HCT116 (cell line): ENCODE results near the gene AHCTF1. TPM values are rescaled to one million over a fixed set of nuclear protein-coding genes. Genes with fewer than 3 reads are reported as not detected.

Experiments used
- ATAC-seq: fragments of 200-7000 bp; cut with Tn5 transposase; 2 replicates; pipeline ENCODE4 v1.9.1; 2020; ENCODE audit warnings: mild to moderate bottlenecking, moderate library complexity
- BruUV-seq: library from RNA; stranded (reverse); fragments of 400-500 nt; replicated peaks from 2 replicates; lab custom pipeline; 2021; lab: Mats Ljungman, UMichigan
- CTCF ChIA-PET: fragments of 300-600 bp; sonication (Branson Sonifier 250); formaldehyde crosslinking; loops from one replicate; lab custom pipeline; 2021; ENCODE audit warnings: antibody characterized with exemption; lab: Charles Lee
- POLR2A ChIA-PET: fragments of 300-600, 350-600 bp; sonication (Branson Sonifier 250); formaldehyde crosslinking; loops from one replicate; lab custom pipeline; 2021; ENCODE audit warnings: antibody characterized with exemption; lab: Charles Lee
- RAD21 ChIA-PET, 2 experiments: fragments of 300-600 bp; sonication (Branson Sonifier 250); formaldehyde crosslinking; loops; one replicate each; lab custom pipeline; 2023; ENCODE audit warnings: low total read pairs in 2 of 2; ENCODE audit not compliant: uncharacterized antibody in 2 of 2, unreplicated experiment in 2 of 2, low non-redundant PET in 1 of 2; lab: Charles Lee
- DNase-seq: peaks from one replicate; pipeline ENCODE4 v3.0.0-alpha.2; 2010; ENCODE audit warnings: low read depth, low spot score
- H2AFZ ChIP-seq: fragments of 200-600 bp; shearing (Covaris generic), sonication (generic); 2 replicates; pipeline ENCODE4 v1.6.1; 2017; ENCODE audit warnings: low read depth, mixed run types, mixed read lengths, antibody characterized with exemption, low read length; ENCODE audit not compliant: poor library complexity, severe bottlenecking
- H3K27ac ChIP-seq: 2 replicates; pipeline ENCODE4 v1.5.1; 2012; ENCODE audit warnings: low read depth, low read length
- H3K27me3 ChIP-seq: fragments of 200-600 bp; sonication (generic); 2 replicates; pipeline ENCODE4 v1.6.1; 2016; ENCODE audit warnings: mixed run types, low read length, mixed read lengths; ENCODE audit not compliant: insufficient read depth
- H3K36me3 ChIP-seq, 2 experiments: fragments of 200-500 bp in 1 of 2; fragments of 200-600 bp in 1 of 2; sonication (Bioruptor generic) in 1 of 2; sonication (generic) in 1 of 2; 2 replicates each; pipeline versions ENCODE4 v1.5.1 to v1.6.1; 2014 to 2016; ENCODE audit warnings: low read length in 2 of 2, inconsistent platforms in 1 of 2, mixed read lengths in 1 of 2, mixed run types in 1 of 2; ENCODE audit not compliant: insufficient read depth in 2 of 2, control insufficient read depth in 1 of 2
- H3K4me1 ChIP-seq, 2 experiments: fragments of 200-600 bp in 1 of 2; sonication (generic) in 1 of 2; 2 replicates each; pipeline versions ENCODE4 v1.5.1 to v1.6.1; 2012 to 2017; ENCODE audit warnings: low read length in 2 of 2, inconsistent platforms in 1 of 2, mild to moderate bottlenecking in 1 of 2, mixed read lengths in 1 of 2, mixed run types in 1 of 2, moderate library complexity in 1 of 2; ENCODE audit not compliant: insufficient read depth in 2 of 2, control insufficient read depth in 1 of 2
- H3K4me2 ChIP-seq: fragments of 200-600 bp; sonication (generic); 2 replicates; pipeline ENCODE4 v1.6.1; 2017; ENCODE audit warnings: mixed run types, low read length, mixed read lengths
- H3K4me3 ChIP-seq, 2 experiments: fragments of 200-600 bp in 1 of 2; sonication (generic) in 1 of 2; replicated peaks in 1 of 2; 2 replicates each; pipeline ENCODE4 v1.5.1; 2011 to 2016; ENCODE audit warnings: low read length in 2 of 2, control low read depth in 1 of 2, low read depth in 1 of 2, mild to moderate bottlenecking in 1 of 2, mixed read lengths in 1 of 2, mixed run types in 1 of 2
- H3K79me2 ChIP-seq: fragments of 200-600 bp; sonication (generic); 2 replicates; pipeline ENCODE4 v1.6.1; 2017; ENCODE audit warnings: mild to moderate bottlenecking, mixed run types, low read length, moderate library complexity, mixed read lengths; ENCODE audit not compliant: insufficient read depth
- H3K9ac ChIP-seq: fragments of 200-600 bp; sonication (generic); 2 replicates; pipeline ENCODE4 v1.6.1; 2016; ENCODE audit warnings: low read length, mixed read lengths
- H3K9me2 ChIP-seq: fragments of 200-600 bp; sonication (generic), shearing (Covaris generic); 2 replicates; pipeline ENCODE4 v1.6.1; 2017; ENCODE audit warnings: mixed run types, mild to moderate bottlenecking, moderate library complexity; ENCODE audit not compliant: insufficient read depth
- H3K9me3 ChIP-seq, 2 experiments: fragments of 200-500 bp in 1 of 2; fragments of 200-600 bp in 1 of 2; sonication (Bioruptor generic) in 1 of 2; sonication (generic) in 1 of 2; 2 replicates each; pipeline ENCODE4 v1.6.1; 2014 to 2017; ENCODE audit warnings: low read length in 2 of 2, mixed read lengths in 2 of 2, inconsistent platforms in 1 of 2, low read depth in 1 of 2, mild to moderate bottlenecking in 1 of 2, mixed run types in 1 of 2, moderate library complexity in 1 of 2; ENCODE audit not compliant: control insufficient read depth in 1 of 2, insufficient read depth in 1 of 2
- H4K20me1 ChIP-seq: fragments of 200-600 bp; sonication (generic), shearing (Covaris generic); 2 replicates; pipeline ENCODE4 v1.6.1; 2017; ENCODE audit warnings: mixed run types, mild to moderate bottlenecking, moderate library complexity; ENCODE audit not compliant: insufficient read depth
- ELF1 ChIP-seq: IDR thresholded peaks from 2 replicates; pipeline ENCODE4 v1.6.1; 2012; ENCODE audit warnings: low read depth, borderline replicate concordance
- EZH2 ChIP-seq: fragments of 200-600 bp; sonication (generic); IDR thresholded peaks from 2 replicates; pipeline ENCODE4 v1.6.1; 2017; ENCODE audit warnings: antibody characterized with exemption, mixed run types
- POLR2A ChIP-seq: IDR thresholded peaks from 2 replicates; pipeline ENCODE4 v1.7.0; 2011; ENCODE audit warnings: borderline replicate concordance; ENCODE audit not compliant: insufficient read depth, insufficient read length; ENCODE audit errors: extremely low read depth
- POLR2AphosphoS5 ChIP-seq: IDR thresholded peaks from 2 replicates; pipeline ENCODE4 v1.6.1; 2011; ENCODE audit warnings: mild to moderate bottlenecking, low read depth, low read length, moderate library complexity
- SP1 ChIP-seq: IDR thresholded peaks from 2 replicates; pipeline ENCODE4 v1.6.1; 2012; ENCODE audit warnings: low read depth
- SRF ChIP-seq: IDR thresholded peaks from 2 replicates; pipeline ENCODE4 v1.6.1; 2012; ENCODE audit warnings: low read depth
- YY1 ChIP-seq: IDR thresholded peaks from 2 replicates; pipeline ENCODE4 v1.6.1; 2011; ENCODE audit warnings: low read length, low read depth, moderate library complexity, mild to moderate bottlenecking; ENCODE audit not compliant: insufficient replicate concordance; ENCODE audit errors: extremely low read depth
- ZFX ChIP-seq: fragments of 450-650 bp; IDR thresholded peaks from 2 replicates; pipeline ENCODE4 v1.6.1; 2017
- ZNF274 ChIP-seq: fragments of 200-500 bp; sonication (Bioruptor generic); IDR thresholded peaks from 2 replicates; pipeline ENCODE4 v1.6.1; 2014; ENCODE audit warnings: mild to moderate bottlenecking, low read depth, low read length, inconsistent platforms
- intact Hi-C: fragments of 100-400 bp; cut with micrococcal nuclease; formaldehyde crosslinking; loops from 2 replicates; pipeline ENCODE4 v1.10.0; 2022
- total RNA-seq: library from RNA; stranded (reverse); gene quantifications from one replicate; pipeline ENCODE4 v1.2.1, GENCODE V29; 2021; ENCODE audit not compliant: unreplicated experiment
- TF ChIP-seq, protein P1 (sequence below): IDR thresholded peaks from 2 replicates; pipeline ENCODE4 v1.6.1; 2012
- TF ChIP-seq, protein P2 (sequence below), 3 experiments: fragments of 200-600 bp in 1 of 3; sonication (generic) in 1 of 3; IDR thresholded peaks in 2 of 3; conservative IDR thresholded peaks in 1 of 3; 2 replicates each; pipeline ENCODE4 v1.5.1; 2012 to 2017; ENCODE audit warnings: low read depth in 2 of 3, low read length in 2 of 3, antibody characterized with exemption in 1 of 3, borderline replicate concordance in 1 of 3, control low read depth in 1 of 3, mild to moderate bottlenecking in 1 of 3, mixed read lengths in 1 of 3, mixed run types in 1 of 3, moderate library complexity in 1 of 3; ENCODE audit not compliant: insufficient read depth in 1 of 3

AHCTF1 gene
- total RNA-seq, 1 experiment from 2014 or later, result 56.2 TPM

GRCh38 chr1:246947255-246947654 is 15.5 kb upstream of the AHCTF1 start:
- ChIA-PET POLR2A (no interaction called here), RAD21 (no interaction called here), CTCF (no interaction called here)
- H2AFZ ChIP-seq, result no peak overlapping the region
- H3K9me3 ChIP-seq, result no peaks in the 10 kb centered on the region
- H3K4me3 ChIP-seq, result no peak overlapping the region
- H3K27me3 ChIP-seq, result no peaks in the 10 kb centered on the region
- H3K79me2 ChIP-seq, result no peaks in the 10 kb centered on the region
- no peaks in the 10 kb centered on the region for H3K4me1 ChIP-seq
- intact Hi-C loops, result no loop called here
- DNase-seq (no peak), ATAC-seq (no peak)
- BruUV-seq, result no TSS peak
- no peaks in the 10 kb centered on the region for H3K9me2 ChIP-seq
- H3K9ac ChIP-seq, result no peak overlapping the region
- TF ChIP-seq ZNF274, result no peak
- TF ChIP-seq, protein P1, sequence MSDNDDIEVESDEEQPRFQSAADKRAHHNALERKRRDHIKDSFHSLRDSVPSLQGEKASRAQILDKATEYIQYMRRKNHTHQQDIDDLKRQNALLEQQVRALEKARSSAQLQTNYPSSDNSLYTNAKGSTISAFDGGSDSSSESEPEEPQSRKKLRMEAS, result no peak
- no peak for TF ChIP-seq POLR2A
- TF ChIP-seq SP1, result no peak
- TF ChIP-seq ELF1, result no peak
- TF ChIP-seq EZH2, result no peak
- TF ChIP-seq YY1, result no peak
- TF ChIP-seq SRF, result no peak
- no peak for TF ChIP-seq POLR2AphosphoS5
- no peak for TF ChIP-seq ZFX
- TF ChIP-seq, protein P2, sequence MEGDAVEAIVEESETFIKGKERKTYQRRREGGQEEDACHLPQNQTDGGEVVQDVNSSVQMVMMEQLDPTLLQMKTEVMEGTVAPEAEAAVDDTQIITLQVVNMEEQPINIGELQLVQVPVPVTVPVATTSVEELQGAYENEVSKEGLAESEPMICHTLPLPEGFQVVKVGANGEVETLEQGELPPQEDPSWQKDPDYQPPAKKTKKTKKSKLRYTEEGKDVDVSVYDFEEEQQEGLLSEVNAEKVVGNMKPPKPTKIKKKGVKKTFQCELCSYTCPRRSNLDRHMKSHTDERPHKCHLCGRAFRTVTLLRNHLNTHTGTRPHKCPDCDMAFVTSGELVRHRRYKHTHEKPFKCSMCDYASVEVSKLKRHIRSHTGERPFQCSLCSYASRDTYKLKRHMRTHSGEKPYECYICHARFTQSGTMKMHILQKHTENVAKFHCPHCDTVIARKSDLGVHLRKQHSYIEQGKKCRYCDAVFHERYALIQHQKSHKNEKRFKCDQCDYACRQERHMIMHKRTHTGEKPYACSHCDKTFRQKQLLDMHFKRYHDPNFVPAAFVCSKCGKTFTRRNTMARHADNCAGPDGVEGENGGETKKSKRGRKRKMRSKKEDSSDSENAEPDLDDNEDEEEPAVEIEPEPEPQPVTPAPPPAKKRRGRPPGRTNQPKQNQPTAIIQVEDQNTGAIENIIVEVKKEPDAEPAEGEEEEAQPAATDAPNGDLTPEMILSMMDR (IDR thresholded peaks at IDR 0.05 in 2 of 3, conservative IDR thresholded peaks at IDR 0.05 in 1 of 3; ENCODE audit: borderline replicate concordance in 1 of 3, insufficient read depth in 1 of 3, low read depth in 2 of 3, low read length in 2 of 3), result no peak
- H3K4me2 ChIP-seq, result no peak overlapping the region
- no peaks in the 10 kb centered on the region for H4K20me1 ChIP-seq
- H3K36me3 ChIP-seq, result no peaks in the 10 kb centered on the region
- no peak overlapping the region for H3K27ac ChIP-seq
